HG02571 (cell line): Measurements from ENCODE around the gene ZBTB20.

Experiments used
- ATAC-seq: cut with Tn5 transposase; IDR thresholded peaks from one replicate; pipeline ENCODE4 v1.9.1; 2021; ENCODE audit warnings: mild to moderate bottlenecking, moderate library complexity; ENCODE audit not compliant: unreplicated experiment

ZBTB20 gene

GRCh38 chr3:114650808-114651207 is 496.3 kb downstream of the ZBTB20 start:
- no peak for ATAC-seq

GRCh38 chr3:114649331-114649730 is 497.8 kb downstream of the ZBTB20 start:
- ATAC-seq = no peak

GRCh38 chr3:114646526-114646925 is 500.6 kb downstream of the ZBTB20 start:
- no peak for ATAC-seq

- no peak for ATAC-seq
These were observed 501.7 kb downstream of the ZBTB20 start for GRCh38 chr3:114645392-114645791.

GRCh38 chr3:114644367-114644766 is 502.7 kb downstream of the ZBTB20 start:
- ATAC-seq = no peak

GRCh38 chr3:114642951-114643741 is 503.9 kb downstream of the ZBTB20 start:
- ATAC-seq = no peak

GRCh38 chr3:114640126-114640525 is 507.0 kb downstream of the ZBTB20 start:
- no peak for ATAC-seq

- ATAC-seq = no peak
These were observed 507.9 kb downstream of the ZBTB20 start for GRCh38 chr3:114639171-114639570.

GRCh38 chr3:114635878-114636277 is 511.2 kb downstream of the ZBTB20 start:
- no peak for ATAC-seq

- no peak for ATAC-seq
These were observed 512.5 kb downstream of the ZBTB20 start for GRCh38 chr3:114634635-114635034.

- no peak for ATAC-seq
These were observed 514.2 kb downstream of the ZBTB20 start for GRCh38 chr3:114632757-114633424.

GRCh38 chr3:114627770-114628169 is 519.3 kb downstream of the ZBTB20 start:
- no peak for ATAC-seq

- ATAC-seq = no peak
These were observed 520.3 kb downstream of the ZBTB20 start for GRCh38 chr3:114626751-114627150.

GRCh38 chr3:114624571-114625181 is 522.4 kb downstream of the ZBTB20 start:
- no peak for ATAC-seq

GRCh38 chr3:114624047-114624445 is 523.0 kb downstream of the ZBTB20 start:
- ATAC-seq = no peak

GRCh38 chr3:114623420-114624046 is 523.6 kb downstream of the ZBTB20 start:
- no peak for ATAC-seq

- ATAC-seq = no peak
These were observed 525.1 kb downstream of the ZBTB20 start for GRCh38 chr3:114622001-114622400.

- ATAC-seq = no peak
These were observed 527.3 kb downstream of the ZBTB20 start for GRCh38 chr3:114619771-114620170.

GRCh38 chr3:114615523-114616085 is 531.5 kb downstream of the ZBTB20 start:
- ATAC-seq = no peak

GRCh38 chr3:114609973-114610630 is 537.0 kb downstream of the ZBTB20 start:
- ATAC-seq = no peak

GRCh38 chr3:114608293-114608692 is 538.8 kb downstream of the ZBTB20 start:
- no peak for ATAC-seq
